ENCODE results near the gene ZC3HAV1.
A peak's percentile ranks its signal among the peaks of the same experiment; 100 is the strongest.
"Not testable (repeated sequence)": the region's sequence is repeated elsewhere in the genome, so short reads cannot be mapped to it uniquely, and the experiment has no call there.

Gene ZC3HAV1

DNA sequence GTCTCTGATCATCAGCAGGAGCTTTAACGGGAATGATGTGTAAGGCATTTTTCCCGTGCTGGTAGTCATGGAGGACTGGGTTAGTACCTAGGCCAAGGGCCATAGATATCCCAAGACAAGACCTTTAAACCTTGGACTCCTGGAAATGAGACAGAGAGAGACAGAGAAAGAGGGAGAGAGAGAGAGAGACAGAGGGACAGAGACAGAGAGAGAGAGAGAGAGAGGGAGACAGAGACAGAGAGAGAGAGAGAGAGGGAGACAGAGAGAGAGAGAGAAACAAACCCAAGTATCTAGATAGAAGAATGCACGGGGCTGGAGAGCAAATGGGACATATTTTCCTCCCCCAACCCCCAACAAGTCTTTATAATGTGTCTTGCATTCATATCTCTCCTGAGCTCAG is 22.3 kb downstream of the ZC3HAV1 start:
- no peak for DNase-seq

- no peak for DNase-seq
Observed at GRCh38 chr7:139086454-139086853, 23.1 kb downstream of the ZC3HAV1 start.

- no peak for DNase-seq
Observed at GRCh38 chr7:139084709-139085108, 24.8 kb downstream of the ZC3HAV1 start.

DNA sequence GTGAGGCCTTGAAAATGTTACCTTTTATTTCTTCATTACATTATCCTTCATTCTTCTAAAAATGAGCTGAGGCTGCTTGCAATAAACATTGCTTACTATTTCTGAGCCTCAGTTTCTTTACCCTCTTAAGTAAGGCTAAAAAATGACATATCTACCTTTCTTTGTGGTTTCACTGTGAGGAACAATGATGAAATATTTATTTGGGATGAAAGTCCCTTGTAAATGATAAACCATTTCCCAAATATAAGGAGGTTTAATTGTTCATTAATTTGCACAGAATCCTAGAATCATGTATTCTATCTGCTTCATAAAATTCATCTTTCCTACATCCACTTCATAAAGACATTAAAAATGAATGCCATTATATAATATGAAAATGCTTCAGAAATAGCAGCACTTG is 27.9 kb downstream of the ZC3HAV1 start:
- DNase-seq: no peak

GRCh38 chr7:139080905-139081304 is 28.6 kb downstream of the ZC3HAV1 start:
- DNase-seq: no peak

GRCh38 chr7:139079861-139080260 is 29.7 kb downstream of the ZC3HAV1 start:
- no peak for DNase-seq

- peak in 13 of 51 donors; percentile 3 to 44 (median 23) for DNase-seq
Observed at GRCh38 chr7:139078911-139079310, 30.6 kb downstream of the ZC3HAV1 start.

GRCh38 chr7:139078399-139078798 is 31.1 kb downstream of the ZC3HAV1 start:
- DNase-seq: no peak

- DNase-seq: not testable (repeated sequence)
Observed at GRCh38 chr7:139077706-139078105, 31.8 kb downstream of the ZC3HAV1 start.

GRCh38 chr7:139075871-139076686 is 33.4 kb downstream of the ZC3HAV1 start:
- DNase-seq: no peak

DNA sequence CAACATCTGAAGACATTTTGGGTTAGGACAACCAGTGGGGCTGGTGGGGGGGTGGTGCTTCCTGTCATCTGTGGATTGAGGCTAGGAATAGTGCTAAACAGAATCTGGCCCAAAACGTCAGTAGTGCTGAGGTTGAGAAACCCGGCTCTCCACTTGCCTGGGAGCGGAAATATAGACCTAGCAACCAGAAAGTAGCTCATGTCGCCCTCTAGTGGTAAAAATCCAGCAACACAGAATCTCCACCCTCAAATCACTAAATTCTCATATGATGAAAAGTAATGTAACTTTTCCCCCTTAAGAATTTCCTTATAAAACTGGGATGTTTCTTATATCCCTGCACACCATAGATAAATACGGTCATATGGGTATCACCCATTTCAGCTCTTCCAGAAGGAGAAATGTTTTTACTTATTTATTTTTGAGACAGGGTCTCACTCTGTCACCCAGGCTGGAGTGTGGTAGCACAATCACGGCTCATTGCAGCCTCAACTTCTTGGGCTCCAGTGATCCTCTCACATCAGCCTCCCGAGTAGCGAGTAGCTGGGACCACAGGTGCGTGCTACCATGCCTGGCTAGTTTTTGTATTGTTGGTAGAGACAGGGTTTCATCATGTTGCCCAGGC is 34.4 kb downstream of the ZC3HAV1 start:
- DNase-seq: peak in 39 of 51 donors; percentile 1 to 76 (median 26)

DNA sequence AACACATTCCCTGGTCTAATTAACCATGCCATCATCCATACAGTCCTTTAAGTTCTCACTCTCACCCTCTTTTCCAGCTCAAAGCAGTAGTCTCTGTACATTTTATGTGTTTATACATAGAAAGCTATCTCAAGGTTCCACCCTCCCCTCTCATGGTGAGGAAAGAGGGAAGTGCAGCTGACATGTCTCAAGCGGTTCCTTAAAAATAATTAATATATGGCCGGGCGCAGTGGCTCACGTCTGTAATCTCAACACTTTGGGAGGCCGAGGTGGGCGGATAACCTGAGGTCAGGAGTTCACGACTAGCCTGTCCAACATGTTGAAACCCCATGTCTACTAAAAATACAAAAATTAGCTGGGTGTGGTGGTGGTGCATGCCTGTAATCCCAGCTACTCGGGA is 36.7 kb downstream of the ZC3HAV1 start:
- DNase-seq: no peak

- no peak for DNase-seq
Observed at GRCh38 chr7:139071680-139072079, 37.8 kb downstream of the ZC3HAV1 start.

DNA sequence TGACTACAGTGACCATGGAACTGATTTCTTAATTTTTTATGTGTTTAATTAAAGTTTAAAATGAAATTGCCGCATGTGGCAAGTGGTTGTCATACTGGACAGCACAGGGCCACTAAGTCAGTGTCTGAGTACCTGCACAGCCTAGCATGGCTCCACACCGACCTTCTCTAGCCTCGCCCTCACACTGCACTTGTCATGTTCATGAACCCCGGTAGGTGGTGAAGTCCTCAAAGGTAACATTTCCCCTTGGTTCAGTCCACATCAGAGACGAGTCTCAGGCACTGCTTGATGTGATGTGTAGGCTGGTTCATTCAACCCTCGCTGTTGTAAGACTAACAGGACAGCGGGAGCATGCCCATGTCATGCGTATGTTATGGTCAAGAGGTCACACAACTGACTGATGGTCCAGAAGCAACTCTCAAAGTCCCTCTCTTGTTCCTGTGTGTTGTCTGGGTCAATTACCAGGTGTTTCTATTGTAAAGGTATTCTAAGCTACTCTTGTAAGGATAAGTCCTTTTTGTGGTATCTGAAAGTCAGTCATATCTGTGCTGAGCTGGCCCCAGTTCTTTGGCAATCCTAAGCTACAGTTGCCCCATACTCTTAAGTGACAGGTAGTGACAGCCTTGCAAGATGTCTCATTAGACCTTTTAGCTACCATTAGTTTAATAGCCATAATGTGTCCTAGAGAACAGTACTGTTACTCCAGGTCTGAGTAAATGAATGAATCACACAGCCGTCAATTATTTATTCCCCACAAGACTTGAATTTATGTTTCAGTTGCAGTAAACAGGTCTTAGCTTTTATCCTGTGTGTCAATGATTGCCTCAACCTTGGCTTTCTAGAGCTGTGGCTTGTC is 40.7 kb downstream of the ZC3HAV1 start:
- DNase-seq: no peak

DNA sequence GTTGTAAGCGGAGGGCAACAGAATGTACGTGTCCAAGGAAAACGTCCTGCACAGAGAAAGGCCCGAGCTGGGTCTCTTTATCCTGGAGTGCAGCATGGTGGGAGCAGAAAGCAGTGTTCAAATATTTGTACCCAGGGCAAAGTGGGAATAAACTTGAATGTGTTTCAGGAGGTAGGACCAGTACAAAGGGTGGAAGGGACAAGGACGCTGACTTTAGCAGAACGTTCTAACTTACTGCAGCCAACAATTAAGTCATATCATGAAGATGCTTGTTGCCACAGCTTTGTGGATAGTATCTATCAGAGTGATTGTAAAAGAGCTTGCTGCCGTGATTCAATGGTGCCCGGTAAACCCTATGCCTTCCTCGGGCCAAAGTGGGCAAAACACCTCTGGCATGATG is 43.2 kb downstream of the ZC3HAV1 start:
- no peak for DNase-seq

GRCh38 chr7:139065323-139065722 is 44.2 kb downstream of the ZC3HAV1 start:
- no peak for DNase-seq

- DNase-seq: no peak
Observed at GRCh38 chr7:139061416-139061815, 48.1 kb downstream of the ZC3HAV1 start.

DNA sequence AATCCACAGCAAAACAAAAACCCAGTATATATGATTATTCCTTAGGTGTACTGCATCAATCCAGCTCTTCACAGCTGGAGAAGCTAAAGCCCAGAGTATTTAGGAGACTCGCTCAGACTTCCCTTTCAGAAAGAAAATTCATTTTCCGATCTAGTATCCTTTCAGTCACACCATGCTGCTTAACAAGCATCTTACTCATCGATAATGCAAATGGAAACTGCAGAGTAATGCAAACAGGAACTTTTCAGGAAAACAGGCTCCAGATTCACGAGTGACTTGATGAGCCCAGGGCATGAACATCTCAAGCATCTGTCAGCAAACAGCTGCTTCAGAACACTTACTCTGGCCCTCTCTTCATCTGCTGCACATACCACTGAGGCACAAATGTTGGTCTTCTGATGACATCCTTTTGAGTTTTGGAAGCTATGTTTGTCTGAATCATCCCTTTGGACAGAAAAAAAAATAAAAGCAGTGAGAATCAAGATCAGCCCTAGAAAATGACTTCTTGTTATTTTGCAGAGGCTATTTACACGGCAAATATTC is 48.8 kb downstream of the ZC3HAV1 start:
- DNase-seq: no peak

DNA sequence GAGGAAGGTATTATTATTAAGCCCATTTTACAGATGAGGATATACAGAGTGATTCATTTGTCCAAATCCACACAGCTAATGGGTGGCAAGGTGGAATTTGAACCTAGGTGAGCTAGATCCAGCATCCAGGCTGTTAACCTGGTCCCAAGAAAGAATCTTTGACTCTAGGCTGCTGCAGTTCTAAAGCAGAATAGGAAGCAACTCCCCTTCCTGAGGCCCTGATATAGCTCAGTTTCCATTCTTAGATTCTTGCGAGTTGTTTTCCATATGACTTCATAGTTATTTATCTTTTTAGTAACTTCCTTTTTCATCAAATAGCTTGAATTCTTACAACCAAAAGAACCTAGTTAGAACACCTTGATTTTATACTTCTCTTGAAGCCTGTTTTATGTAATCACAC is 49.6 kb downstream of the ZC3HAV1 start:
- no peak for DNase-seq

DNA sequence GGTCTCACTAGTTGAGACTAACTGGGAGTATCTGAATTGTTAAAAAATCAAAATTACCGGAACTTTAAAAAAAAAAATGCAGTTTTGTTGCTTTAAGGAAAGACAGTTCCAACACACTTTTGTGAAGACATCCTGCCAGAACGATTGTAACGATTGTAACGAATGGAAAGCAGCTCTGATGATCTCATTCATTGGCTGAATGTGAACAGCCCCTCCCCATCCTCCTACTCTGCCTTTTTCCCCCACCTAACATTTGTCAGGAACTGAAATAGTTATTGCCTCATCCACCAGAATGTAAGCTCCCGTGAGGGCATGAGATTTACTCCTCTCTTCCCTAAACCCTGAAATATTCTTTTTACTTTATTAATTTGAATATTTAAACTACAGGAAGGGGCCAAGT is 50.6 kb downstream of the ZC3HAV1 start:
- DNase-seq: no peak

DNA sequence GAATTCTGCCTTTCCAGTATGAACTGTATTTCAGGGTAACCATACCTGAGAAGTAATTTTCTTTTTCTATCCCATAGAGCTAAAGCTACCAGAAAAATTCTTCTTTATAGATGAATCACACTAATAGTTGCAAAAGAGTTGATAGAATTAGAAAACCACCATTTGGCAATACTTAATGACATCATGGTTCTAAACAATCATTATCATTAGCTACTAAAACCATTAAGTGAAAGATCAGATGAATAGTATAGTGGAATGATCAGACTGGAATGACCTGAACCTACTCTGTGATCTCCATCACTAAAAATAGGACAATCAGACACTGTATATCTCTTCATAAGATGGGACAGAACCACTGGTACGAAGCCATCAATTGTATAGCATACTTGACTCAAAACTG is 53.8 kb downstream of the ZC3HAV1 start:
- no peak for DNase-seq

- DNase-seq: not testable (repeated sequence)
Observed at GRCh38 chr7:139054656-139055055, 54.9 kb downstream of the ZC3HAV1 start.

Measured in hypothalamus (tissue), 51 donors.